ENCODE results near the gene HPS1.

Gene HPS1

DNA sequence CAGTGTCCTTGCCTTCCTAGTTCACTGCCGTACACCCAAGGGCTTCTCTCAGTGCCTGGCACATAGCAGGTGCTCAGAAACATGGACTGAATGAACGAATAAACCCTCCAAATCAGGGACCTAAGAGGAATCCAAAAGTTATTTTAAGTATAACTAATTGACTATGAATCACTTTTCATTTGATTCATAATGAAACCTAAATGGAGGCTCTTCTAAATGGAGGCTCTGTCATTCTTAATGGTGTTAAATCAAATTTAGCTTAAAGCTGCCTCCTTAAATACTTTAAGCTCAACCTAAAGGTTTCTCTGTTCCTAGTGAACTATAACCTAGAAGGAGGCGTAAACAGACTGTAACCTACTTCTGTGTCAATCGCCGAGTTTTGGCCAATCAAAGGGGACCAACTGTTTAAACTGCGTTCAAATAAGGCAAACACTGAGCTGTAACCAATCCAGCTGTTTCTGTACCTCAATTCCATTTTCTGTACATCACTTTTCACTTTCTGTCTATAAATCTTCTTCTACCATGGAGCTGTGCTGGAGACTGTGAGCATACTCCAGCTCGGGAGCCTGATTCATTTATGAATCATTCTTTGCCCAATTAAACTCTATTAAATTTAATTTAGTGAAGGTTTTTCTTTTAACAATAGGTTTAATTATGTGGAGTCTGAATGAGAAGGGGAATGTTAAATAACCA lies 42.8 kb downstream of the HPS1 start:
- no peak overlapping the region for H3K27ac ChIP-seq
- TF ChIP-seq, protein P1, sequence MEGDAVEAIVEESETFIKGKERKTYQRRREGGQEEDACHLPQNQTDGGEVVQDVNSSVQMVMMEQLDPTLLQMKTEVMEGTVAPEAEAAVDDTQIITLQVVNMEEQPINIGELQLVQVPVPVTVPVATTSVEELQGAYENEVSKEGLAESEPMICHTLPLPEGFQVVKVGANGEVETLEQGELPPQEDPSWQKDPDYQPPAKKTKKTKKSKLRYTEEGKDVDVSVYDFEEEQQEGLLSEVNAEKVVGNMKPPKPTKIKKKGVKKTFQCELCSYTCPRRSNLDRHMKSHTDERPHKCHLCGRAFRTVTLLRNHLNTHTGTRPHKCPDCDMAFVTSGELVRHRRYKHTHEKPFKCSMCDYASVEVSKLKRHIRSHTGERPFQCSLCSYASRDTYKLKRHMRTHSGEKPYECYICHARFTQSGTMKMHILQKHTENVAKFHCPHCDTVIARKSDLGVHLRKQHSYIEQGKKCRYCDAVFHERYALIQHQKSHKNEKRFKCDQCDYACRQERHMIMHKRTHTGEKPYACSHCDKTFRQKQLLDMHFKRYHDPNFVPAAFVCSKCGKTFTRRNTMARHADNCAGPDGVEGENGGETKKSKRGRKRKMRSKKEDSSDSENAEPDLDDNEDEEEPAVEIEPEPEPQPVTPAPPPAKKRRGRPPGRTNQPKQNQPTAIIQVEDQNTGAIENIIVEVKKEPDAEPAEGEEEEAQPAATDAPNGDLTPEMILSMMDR (conservative IDR thresholded peaks at IDR 0.05): no peak
- TF ChIP-seq ZFX (IDR thresholded peaks at IDR 0.05): no peak

DNA sequence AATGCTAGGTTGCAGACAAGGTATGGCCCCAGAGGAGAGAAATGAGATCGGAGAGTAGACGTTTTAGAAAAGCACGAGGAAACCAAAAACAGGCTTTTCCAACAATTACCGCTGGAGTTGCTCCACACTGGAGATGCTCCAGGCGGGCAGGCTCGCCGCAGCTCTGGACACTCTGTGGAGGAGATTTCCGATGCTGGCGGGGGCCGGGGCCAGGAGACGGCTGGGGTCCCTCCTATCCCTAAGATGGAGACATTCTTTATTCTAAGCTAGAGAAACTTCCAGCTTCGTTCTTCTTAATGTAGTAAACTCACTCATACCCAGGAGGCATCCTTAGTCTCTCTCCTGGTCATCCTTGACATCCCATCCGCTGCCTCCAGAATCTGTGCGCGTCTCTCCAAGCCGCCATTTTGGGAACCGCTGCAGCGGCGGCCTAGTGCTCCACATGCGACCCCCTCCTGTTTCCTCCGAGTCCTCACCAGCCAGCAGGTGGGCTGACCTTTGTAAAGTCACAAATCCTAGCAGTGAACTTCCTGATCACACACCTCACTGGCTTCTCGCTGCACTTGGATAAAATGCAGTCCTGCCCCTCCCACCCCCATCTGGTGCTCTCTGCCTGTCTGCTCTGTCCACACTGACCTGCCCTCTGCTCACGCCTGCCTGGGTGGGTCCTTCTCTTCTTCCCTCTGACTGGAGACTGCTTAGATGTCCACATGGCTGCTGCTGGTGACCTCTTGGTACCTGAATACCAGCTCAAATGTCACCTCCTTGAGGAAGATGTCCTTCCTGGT lies 43.6 kb downstream of the HPS1 start:
- no peak overlapping the region for H3K27ac ChIP-seq
- TF ChIP-seq, protein P1 (conservative IDR thresholded peaks at IDR 0.05): no peak
- no peak for TF ChIP-seq ZFX (IDR thresholded peaks at IDR 0.05)

DNA sequence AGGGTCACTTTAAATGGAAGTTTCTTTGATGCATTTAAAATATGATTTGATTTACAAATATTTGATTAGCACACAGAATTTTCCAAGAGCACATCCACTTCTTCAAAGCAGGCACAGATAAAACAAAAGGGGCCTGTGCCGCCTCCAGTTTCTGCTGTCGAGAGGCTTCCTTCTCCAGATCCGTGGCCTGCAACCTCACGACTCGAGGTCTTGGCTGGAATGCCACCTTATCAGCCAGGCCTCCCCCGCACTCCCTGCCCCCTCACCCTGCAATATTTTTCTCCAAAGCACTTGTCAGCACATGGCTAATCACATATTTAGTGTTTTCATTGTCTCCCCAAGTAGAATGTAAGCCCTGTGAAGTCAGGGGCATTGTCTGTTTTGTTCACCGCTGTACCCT lies 44.3 kb downstream of the HPS1 start:
- no peak overlapping the region for H3K27ac ChIP-seq
- TF ChIP-seq, protein P1 (conservative IDR thresholded peaks at IDR 0.05): no peak
- TF ChIP-seq ZFX (IDR thresholded peaks at IDR 0.05): no peak

DNA sequence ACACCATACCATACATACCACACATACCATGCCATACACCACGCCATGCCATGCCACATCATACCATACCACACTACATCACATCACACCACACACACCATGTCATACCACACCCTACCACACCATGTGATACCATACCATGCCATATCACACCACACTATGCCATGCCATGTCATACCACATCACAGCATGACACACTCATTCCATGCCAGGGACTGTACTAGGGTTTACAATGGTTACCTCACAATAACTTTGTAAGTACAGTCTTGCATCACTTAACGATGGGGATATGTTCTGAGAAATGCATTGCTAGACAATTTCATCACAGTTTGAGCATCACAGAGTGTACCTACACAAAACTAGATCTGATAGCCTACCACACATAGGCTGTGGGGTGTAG lies 46.3 kb downstream of the HPS1 start:
- TF ChIP-seq, protein P1 (conservative IDR thresholded peaks at IDR 0.05): no peak
- TF ChIP-seq ZFX (IDR thresholded peaks at IDR 0.05): no peak

DNA sequence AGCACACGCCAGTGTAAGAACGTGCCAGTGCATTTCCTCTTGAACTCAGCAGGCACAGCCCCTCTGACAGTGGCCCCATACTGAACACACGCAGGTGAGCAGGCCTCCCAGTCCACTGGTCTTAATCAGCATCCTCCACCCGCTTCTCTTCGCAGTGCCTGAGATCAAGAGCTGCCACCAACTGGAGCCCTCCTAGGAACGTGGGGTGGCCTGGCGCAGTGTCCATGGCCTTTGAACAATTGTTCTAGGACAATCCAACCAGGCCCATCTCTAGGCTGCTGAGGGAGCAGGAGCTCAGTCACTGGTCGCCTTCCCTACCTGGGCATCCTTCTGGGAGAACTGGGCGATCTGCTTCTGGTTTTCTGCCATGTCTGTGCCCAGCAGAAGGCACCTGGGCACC lies 47.0 kb downstream of the HPS1 start:
- TF ChIP-seq, protein P1 (conservative IDR thresholded peaks at IDR 0.05): no peak
- TF ChIP-seq ZFX (IDR thresholded peaks at IDR 0.05): no peak
- no peak overlapping the region for H3K27ac ChIP-seq

More for the DNA sequence above, 46.3 kb downstream of the HPS1 start:
- H3K27ac ChIP-seq: no peak overlapping the region

DNA sequence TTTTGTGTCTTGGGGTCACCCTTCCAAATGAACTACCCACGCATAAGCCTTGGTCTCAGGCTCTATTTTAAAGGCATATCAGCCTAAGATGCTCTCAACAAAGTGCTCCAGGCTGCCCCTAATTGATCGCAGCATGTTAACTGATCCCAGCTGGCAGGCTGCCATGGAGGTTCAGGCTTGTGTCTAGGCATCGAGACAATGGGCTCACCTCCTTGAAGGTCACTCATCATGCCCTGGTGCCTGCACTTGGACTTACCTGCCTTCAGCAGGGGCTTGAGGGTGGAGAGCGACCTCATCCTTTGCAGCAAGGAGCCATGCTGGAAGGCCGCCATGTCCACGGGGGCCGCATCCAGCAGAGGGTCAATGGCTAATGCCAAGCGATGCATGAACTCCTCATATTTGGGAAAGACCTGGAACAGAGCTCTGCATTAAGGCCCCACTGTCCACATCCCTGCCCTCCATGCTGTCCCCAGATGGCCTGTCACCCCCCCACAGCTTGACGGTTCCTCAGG lies 49.6 kb downstream of the HPS1 start:
- no peak for TF ChIP-seq ZFX (IDR thresholded peaks at IDR 0.05)
- TF ChIP-seq, protein P1 (conservative IDR thresholded peaks at IDR 0.05): no peak
- H3K27ac ChIP-seq: no peak overlapping the region

Measured in C4-2B (cell line).